GM21381 (cell line): ENCODE data around the gene DIP2C.
"Not testable (repeated sequence)": the region's sequence is repeated elsewhere in the genome, so short reads cannot be mapped to it uniquely, and the experiment has no call there.

Experiments used
- ATAC-seq: cut with Tn5 transposase; IDR thresholded peaks from one replicate; pipeline ENCODE4 v1.9.1; 2021; ENCODE audit warnings: mild to moderate bottlenecking, moderate library complexity; ENCODE audit not compliant: unreplicated experiment

Gene DIP2C

DNA sequence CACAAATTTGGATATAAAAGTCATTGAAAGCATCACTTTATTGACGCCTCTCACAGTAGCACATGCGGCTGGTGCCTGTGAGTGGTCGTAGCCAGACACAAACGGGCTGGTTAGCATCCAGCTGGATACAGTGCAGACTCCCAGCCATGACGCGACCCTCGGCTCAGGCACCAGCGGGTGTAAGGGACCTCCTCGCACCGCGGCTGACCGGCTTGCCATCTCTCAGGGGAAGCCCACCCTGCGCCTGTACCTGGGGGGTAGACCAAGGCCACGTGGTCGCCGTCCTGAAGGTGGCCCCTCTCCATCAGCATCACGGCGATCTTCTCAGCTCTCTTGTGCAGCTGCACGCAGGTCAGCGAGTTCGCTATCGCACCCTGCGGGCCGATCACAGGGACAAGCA lies 340.4 kb downstream of the DIP2C start:
- no peak for ATAC-seq

DNA sequence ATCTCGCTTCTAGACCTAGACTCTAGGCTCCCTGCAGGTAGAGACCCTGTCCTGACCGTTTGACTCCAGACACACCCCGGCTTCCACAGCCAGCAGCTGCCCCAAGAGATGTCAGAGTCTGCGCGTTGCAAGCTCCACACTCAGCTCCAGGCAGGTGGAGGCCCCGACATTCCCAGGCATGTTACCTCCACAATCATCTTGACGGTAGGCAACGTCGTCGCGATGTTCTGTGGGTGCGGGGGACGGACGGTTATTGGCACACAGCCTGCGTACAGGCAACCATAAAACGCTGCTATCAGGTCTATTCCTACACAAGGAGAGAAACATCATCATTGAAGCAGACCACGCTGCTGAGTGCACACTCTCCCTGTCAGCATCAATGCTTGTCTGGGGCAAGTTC lies 341.0 kb downstream of the DIP2C start:
- ATAC-seq, result no peak

DNA sequence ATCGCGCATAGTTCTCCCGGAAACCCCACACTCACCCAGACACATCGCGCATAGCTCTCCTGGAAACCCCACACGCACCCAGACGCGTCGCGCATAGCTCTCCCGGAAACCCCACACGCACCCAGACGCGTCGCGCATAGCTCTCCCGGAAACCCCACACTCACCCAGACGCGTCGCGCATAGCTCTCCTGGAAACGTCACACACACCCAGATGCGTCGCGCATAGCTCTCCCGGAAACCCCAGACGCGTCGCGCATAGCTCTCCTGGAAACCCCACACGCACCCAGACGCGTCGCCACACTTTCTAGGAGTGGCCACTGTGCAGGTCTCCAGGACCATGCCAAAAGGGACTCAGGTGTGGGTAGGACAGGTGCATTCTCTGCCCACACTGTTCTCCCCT lies 341.7 kb downstream of the DIP2C start:
- not testable (repeated sequence) for ATAC-seq

DNA sequence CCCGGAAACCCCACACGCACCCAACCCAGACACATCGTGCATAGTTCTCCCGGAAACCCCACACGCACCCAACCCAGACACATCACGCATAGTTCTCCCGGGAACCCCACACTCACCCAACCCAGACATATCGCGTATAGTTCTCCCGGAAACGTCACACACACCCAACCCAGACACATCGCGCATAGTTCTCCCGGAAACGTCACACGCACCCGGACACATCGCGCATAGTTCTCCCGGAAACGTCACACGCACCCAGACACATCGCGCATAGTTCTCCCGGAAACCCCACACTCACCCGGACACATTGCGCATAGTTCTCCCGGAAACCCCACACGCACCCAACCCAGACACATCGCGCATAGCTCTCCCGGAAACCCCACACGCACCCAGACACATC lies 342.3 kb downstream of the DIP2C start:
- not testable (repeated sequence) for ATAC-seq

DNA sequence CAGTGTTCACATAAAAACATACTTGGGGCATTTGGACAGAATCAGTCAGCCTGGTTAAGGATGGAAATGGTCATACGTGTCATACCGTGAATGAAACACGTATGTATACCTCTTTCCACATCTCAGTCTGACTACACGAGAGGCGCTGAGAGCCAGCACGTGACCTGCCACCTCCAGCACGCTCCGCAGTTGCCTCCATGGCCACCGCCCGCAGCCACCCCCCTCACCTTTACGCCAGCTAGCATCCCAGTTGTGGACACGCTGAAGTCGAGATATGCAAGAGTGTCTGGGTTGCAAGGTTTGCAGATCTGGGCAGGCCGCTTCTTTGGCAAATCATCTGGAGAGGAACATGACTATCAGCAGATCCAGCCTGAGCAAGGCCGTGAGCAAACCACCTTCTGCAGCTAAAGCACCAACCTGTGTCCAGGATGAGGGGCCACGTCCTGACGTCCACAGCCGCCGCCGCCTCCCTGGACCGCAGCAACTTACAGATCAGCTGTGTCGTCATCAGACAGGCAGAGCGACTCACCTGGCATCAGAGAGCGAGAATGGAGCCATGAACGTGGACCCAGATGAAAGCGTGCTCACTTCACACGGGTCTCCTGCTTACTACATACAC lies 344.8 kb downstream of the DIP2C start:
- ATAC-seq, result no peak

DNA sequence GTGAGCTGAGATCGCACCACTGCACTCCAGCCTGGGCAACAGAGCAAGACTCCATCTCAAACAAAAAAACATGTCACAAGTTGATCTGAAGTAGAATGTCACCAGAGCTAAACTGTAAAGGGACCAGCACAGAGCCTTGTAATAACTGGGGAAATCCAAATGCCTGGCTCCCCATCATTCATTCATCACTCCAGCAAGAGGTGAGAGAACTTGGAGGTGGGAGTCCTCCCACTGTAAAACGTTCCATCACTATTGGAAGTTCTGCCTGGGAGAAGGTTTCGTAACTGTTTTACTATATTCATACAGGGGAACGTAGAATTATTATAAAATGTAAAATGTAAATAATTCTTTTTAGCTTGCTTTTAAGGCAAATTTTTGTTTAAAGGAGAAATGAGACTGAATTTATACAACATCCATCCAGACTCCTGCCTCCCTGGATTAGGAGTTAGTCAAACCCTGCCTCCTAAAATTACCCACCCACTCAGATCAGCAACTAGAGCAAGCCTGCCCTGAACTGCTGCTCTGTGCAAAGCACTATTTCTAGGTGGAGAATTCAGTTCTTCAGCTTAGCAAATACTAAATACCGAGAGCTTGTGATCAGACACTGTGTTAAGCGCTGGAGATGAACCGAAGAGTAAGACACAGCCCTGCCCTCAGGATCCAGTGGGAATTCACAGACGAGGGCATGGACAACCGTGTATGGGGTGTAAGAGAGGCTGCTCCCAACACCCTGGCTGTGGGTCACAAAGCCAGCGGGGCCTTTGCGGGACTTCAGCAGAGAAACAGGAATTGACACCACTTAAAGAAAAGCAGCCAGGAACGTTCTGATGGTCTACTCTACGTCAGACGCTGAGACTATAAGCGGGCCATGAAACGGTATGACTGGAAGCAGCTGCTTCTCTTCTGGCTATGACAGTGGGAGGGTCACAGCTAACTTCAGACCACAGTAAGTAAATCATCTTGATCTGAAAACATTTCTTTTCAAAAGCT lies 345.9 kb downstream of the DIP2C start:
- no peak for ATAC-seq

DNA sequence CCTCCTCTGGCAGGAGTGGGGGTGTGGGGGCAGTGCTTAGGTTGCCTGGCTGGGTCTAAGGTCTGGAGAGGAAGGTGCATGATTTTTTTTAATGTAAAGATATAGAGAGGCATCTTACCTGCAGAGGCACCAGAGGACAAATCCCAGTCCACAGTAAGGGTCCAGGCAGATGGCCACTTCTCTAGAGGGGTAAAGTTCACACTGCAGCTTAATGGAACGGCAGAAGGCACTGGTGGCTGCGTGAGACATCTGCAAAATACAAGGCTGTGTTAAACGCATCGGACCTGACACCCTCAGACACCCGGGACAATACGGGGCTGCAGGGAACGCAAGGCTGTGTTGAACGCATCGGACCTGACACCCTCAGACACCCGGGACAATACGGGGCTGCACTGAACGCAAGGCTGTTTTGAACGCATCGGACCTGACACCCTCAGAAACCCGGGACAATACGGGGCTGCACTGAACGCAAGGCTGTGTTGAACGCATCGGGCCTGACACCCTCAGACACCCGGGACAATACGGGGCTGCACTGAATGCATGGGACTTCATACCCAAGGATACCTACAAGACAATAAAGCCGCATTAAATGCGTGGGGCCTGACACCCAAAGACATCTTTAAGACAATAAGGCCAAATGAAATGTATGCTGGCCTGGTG lies 348.3 kb downstream of the DIP2C start:
- no peak for ATAC-seq

DNA sequence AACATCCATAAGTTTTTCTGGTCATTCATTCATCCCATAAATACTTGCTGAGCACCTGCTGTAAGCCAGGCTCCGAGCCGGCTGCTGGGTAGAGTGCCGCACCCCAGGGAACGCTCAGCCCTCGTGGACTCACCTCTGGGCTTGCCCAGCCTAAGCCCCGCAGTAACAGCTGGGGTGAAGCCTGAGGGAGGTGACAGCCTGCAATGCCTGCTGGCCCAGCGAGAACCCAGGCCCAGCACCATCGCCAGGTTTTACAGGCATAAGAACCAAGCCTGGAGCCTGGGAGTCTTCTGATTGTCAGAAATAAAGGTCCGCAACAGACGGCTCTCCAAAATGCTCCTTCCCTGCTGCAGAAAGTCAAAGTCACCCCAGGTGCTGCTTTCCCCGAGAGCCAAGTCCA lies 348.8 kb downstream of the DIP2C start:
- ATAC-seq, result no peak

DNA sequence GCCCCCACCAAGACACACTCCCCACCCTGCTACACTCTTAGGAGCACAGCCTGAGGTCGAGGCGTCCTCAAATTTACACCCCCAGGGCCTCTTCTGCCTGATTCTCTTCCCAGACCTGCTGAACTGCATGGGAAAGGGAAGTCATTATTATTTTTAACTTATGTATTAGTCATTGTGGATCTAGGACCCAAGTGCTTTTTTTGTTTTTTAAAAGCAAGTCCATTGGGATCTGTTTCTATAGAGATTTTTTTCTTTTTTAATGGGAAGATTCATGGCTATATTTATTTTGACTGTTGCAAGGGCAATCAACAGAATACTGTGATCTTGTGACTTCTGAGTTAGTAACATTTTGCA lies 350.5 kb downstream of the DIP2C start:
- no peak for ATAC-seq

DNA sequence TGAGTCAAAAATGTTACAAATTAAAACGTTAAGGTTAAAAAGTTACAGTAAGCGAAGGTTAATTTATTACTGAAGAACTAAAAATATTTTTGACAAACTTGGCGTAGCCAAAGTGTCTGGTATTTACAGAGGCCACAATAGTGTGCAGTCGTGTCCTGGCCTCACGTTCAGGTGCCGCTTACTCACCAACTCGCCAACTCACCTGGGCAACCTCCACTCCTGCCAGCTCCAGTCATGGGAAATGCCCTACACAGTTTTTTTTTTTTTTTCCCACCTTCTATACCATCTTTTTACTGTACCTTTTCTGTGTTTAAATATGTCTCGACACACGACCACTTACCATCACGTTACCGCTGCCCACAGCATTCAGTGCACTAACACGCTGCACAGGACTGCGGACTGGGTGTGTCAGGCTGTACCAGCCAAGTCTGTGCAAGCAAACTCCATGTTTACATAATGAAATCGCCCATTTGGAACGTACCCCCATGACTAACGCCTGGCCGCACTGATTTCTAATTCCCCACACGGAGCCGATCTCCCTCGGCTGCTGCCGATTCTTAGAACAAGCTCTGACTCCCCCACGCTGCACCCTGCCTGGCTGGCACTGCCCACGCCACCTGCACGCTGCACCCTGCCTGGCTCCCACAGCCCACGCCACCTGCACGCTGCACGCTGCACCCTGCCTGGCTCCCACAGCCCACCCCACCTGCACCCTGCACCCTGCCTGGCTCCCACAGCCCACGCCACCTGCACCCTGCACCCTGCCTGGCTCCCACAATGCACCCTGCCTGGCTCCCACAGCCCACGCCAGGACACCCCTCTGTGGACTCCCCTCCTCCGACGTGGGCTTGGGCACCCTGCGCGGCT lies 351.1 kb downstream of the DIP2C start:
- no peak for ATAC-seq

DNA sequence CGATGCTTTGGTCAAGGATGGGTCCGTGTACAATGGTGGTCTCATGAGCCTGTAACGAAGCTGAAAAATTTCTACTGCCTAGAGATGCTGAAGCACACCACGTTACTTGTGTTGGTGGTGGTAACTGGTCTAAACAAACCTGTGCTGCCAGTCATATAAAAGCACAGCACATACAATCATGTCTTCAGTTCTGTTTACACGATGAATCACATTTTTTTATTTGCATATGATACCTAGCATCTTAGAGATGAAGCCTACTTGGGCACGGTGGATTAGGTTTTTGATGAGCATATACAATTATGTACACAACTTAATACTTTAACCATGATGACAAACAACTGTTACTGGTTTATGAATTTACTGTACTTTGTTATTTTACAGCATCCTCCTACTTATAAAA lies 353.2 kb downstream of the DIP2C start:
- no peak for ATAC-seq

DNA sequence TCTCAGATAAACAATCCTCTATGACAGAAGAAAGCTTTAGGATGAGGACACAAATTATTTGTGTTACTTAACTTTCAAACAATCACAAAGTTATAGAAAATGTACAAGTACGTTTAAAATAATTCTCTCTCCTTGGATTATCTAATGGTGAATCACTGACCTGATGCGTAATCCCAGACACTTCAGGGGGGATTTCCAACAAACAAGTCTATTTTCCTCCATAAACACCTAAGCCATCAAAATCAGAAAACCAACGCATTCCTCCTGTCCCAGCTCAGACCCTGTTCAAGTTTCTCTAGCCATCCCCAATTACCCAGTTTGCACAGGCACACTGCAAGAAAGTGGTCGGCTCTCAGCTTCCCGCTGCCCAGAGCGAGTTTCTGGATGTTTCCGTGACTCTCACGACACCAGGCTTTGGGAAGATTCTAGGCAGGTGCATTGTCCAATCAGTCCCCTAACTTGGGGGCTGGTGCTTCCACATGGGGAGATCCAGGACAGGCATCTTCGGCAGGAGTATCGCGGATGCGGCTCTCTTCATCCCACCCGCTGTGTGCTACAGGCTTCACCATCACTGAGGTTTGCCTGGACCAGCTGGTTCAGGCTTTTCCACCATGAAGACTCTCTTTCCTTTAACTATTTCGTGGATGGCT lies 354.2 kb downstream of the DIP2C start:
- no peak for ATAC-seq

DNA sequence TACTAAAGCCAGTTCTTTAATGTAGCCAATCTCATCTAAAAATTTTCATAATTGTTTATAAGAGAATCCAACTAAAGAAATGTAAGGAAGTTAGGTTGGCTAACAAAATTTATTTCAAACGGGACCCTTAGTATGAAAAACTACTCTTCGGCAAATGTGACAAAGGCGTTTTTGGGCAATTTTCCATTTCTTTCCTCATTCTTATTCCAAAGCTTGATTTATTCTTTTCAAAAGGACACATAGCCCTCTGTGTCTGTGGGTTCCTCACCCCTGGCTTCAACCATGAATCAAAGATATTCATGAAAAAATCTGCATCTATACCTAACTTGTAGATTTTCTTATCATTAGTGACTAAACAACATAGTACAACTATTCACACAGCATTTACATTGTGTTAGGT lies 358.3 kb downstream of the DIP2C start:
- no peak for ATAC-seq

DNA sequence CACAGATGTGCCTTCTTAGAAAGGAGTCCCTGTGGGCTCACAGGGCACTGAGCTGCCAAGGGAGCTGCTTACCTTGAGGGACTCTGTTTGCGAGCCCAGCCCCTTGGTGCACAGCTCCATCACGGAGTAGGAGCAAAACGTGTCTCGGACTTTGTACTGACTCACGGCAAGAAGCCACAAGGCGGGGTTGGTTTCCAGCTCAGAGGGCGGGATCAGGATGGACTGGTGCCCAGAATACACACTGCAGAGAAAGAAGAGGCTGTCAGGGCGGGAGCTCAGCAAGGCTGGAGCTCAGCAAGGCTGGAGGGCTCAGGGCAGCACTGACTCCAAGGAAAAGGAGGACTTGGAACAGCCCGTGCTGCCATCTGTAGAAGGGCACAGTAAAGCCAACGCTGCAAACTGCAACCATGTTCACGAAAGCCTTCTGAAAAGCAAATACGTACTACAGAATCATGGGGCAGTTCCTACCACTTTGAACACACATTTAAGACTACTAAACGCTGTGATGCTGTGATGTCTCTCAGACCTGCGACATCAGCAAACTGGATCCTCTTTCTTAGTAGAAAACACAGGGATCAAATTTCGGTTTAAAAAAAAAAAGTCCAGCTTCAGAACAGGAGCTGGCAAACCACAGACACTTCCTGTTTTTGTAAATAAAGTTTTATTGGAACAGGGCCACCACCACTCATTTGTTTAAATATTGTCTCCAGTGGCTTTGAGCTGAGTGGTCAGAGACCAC lies 359.9 kb downstream of the DIP2C start:
- no peak for ATAC-seq

DNA sequence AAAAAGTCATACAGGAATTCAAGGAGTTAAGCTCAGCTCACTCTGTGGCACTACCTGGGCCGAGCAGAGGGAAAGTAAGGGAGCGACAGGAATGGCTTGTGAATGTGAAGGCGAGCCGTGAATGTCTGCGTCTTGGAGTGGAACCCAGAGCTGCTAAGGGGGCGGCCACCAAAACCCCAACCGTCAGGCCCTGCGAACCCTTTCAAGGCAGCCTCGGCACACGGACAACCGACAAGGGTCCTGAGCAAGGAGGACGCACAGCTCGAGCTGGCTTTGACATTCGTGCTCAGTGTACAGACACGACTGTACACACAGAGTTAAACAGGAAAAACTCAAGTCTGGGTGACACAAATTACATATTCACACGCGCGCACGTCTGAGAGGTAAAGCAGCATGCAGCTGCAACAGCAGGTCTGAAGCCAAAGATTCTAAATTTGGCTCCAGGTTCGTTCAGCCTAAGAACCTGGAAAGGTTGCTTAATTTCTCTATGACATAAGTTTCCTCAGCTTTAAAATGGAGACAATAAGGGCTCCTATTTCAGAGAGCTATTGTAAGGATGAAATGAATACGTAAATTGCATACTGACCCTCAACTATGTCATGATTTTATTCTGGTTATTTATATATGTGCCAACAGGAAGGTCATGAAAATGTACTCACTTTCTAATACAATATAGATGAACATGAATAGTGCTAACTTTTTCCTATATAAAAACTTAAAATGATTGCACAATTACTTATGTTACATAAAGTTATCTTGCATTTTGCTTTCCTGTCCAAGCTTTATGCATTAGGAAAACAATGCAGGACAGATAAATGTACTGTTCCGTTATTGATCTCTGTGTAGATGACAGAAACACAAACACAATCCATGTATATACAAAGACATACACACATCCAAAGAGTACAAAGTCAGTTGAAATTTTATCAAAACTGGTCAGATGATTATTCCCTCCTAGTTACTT lies 361.3 kb downstream of the DIP2C start:
- no peak for ATAC-seq

DNA sequence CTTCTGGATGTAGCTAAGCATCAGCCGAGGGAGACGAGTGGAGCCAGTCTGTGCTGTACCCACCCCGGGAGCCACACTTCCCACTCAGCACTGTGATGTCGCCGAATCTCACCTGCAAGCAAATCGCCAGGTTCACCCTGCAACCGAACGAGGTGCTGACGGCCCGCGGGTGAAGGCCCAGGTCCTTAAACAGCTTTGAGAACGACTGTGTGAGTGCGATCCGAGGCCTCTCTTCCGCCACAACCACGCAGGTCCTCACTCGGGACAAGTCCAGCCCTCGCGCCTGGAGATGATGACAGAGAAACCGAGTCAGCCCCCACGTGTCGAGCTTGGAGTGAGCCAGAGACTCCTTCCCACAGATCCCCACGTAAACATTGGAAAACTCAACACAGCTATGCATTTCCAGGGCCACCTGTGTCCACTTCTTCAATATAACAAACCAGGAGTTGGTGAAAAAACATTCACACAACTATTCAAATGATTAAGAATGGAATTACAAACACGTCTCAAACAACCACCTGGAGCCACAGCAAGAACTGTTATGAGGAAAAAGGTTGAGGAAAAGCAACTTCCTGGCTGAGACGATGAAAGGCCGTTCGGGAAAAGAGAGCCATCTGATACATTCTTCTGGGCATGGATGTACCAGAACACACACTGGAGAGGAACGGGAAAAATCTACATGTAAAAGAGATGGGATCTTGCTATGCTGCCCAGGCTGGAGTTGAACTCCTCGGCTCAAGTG lies 362.4 kb downstream of the DIP2C start:
- no peak for ATAC-seq

DNA sequence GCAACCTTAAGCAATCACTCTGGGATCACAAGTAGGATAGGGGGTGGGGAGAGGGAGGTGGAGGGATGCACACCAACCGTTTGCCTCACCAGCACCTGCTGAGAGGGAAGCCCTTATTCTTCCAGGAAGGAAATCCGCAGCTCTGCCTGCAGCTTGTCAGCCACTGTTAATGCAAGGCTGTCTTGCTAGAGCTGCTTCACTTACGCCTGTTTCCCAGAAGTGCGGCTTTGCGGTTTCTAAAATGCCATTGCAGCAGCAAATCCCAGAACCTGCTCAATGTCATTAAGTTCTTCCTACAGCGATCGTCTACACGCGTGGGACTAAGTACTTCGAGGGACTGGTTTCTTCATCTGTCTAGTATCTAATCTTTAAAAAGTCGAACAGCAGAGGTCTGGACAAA lies 363.1 kb downstream of the DIP2C start:
- no peak for ATAC-seq

DNA sequence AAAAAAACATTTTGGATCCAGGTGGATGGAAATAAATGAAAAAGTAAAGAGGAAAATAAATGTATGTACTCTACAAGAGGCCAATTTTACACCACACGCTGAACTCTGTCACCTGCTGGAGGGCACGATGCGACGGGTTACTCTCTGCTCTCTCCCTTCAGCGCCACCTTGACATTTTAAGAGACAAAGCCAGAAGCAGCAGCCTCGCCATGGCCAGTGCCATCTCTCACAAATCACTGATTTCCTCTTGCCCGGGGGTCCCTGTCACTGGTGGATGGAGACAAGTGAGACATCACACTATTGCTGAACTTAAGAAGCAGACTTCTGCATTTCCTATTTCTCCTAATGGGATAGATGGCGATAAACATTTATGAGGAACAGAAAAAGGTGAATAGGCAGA lies 364.2 kb downstream of the DIP2C start:
- ATAC-seq, result no peak
